GM21526 (cell line): ENCODE measurements around the gene CASTOR1.

ENCODE experiments used
- ATAC-seq: cut with Tn5 transposase; IDR thresholded peaks from one replicate; pipeline ENCODE4 v1.9.1; 2021; ENCODE audit warnings: moderate library complexity; ENCODE audit not compliant: unreplicated experiment, low FRiP score

The CASTOR1 gene

DNA sequence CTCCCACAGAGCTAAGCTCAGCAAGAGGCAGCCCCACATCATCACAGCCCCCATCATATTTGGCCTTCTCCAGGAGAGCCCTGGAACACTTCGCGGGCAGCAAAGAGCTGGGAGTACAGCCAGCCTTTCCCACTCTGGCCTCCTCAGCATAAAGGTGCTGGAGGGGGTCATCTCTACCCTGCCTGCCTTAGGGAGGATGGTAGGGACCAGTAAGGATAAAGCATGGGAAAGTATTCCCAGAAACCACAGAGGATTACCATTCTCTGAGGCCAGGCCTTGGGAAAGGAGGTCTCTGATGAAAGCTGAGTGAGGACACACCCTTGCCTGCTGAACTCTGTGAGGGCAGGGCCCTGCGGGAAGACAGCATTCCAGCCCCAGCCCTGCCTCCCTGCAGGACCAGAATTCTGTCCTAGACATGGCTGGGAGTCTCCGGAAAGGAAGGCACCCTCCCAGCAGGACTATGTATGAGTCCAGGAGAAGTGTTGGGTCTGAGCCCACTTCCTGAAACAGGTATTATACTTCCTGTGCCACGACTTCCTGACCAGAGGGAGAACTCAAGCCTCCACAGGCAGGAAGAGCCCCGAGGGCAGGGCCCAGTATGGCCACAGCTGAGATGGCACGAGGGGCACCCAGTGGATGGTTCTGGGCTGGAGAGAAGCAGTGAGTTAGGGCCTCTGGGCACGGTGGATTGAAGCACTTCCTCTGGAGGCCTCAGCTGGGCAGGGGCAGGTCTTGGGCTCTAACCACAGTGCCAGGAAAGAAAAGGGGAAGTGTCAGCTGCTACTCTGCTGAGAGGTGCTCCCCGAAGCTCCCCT lies 12.9 kb upstream of the CASTOR1 start:
- ATAC-seq, result no peak

DNA sequence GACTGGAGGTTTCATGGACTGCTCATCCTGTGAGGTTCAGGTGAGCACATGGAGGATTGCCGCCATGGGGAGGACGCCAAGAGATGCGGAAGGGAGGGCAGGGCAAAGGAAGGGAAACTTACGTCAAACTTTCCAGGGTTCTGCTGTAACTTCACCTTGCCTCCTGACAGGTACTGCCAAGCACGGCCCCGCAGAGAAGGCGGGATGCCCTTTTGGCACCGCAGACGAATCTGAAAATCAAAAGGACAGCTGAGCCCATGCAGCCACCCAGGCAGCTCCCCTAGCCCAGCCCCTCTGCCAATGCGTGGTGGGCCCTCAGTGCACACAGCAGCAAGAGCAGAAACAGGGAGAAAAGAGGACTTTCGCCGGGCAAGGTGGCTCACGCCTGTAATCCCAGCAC lies 10.0 kb upstream of the CASTOR1 start:
- ATAC-seq, result no peak

DNA sequence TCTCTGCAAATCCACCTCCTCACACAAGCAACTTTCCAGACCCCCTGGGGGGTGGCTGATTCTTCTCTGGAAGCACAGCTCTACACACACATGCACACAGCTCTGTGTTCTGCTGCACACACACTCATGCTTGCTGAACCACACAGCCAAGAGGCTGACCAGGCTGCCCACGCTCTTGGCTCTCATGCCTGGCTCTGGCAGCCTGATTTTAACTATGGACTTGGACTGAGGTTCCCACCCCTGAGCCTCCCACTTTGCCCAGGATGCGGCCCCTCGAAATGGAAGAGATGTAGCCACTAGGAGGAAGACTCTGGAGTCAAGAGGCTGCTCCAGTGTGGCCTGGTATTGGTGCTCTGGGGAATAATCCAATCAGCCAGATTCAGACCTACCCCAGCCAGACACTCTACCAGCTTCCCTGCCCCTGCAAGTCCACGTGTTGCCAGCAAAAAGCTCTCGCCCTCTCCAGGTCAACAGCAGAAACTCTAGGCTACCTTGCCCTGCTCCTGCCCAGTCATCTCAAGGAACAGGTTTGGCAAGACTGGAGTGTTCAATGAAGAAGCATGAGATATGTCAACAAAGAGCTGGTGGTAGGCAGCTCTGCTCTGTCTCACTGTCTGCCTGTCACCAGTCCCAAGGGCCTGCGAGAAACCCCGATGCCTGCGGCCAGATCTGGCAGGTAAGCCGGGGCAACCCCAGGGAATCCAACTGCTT lies 8.8 kb upstream of the CASTOR1 start:
- no peak for ATAC-seq

DNA sequence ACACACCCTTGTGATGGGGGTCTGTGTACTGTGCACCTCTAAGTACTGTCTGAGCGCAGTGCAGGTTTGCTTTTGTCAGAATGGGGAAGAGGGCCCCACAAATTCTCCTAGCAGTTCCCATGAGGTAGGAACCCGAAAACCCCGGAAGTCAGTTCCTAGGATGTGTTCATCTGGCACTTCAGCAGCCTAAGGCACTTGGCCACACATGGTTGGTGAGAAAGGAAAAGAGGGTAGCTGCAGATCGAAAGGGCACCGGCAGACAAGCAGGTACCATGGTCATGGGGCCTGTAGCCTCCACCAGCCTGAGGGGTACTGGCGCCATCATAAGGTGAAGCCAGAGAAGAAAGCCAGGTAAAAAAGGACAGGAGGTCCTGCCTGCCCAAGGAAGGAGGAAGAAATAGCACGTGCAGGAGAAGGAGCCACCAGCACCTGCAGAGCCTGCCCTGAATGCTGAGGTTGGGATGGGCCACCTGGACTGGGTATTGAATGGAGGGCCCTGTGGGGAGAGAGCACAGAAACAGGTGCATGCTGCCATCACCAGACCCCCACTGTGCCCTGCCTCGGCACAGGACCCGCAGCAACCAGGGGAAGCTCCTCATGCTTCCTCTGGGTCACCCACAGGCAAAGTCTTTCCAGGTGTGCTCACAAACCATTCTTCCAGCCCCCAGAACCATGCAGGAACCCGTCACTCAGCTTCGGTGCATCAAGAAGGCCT lies 8.1 kb upstream of the CASTOR1 start:
- no peak for ATAC-seq

DNA sequence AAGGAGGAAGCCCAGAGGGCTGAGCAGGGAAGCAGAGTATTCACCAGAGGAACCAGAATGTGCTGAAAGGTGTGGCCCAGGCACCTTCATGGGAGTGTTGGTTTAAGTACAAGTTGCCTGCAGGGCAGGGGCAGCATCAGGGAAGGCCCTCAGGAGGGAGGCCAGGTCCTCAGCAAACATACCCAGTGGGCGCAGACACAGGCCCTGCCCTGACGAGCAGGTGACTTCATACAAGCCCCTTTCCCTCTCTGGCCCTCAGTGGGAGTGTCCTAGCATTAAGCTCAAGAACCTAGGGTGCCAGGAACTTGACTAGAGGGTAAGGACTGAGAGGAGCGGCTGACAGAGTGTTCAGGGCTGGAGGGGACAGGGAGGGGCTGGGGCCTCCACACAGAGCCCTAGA lies 7.5 kb upstream of the CASTOR1 start:
- no peak for ATAC-seq

DNA sequence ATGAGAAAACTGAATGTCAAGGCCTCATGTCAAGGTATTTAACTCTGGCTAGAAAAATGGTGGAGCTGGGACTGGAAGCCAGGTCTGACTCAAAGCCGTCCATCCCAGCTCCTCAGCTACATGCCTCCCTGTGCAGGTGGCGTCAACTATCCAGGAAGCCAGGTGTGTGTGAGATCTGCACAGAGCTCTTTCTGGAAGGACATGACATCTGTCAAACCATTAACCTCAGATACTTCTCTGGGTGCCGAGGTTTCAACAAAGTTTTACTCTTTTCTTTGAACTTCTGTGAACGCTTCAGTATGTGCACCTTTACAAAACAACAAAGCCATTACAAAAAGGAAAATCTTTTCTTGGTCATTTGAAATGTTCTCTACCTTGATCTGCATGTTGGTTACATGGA lies 7.0 kb upstream of the CASTOR1 start:
- ATAC-seq, result no peak

DNA sequence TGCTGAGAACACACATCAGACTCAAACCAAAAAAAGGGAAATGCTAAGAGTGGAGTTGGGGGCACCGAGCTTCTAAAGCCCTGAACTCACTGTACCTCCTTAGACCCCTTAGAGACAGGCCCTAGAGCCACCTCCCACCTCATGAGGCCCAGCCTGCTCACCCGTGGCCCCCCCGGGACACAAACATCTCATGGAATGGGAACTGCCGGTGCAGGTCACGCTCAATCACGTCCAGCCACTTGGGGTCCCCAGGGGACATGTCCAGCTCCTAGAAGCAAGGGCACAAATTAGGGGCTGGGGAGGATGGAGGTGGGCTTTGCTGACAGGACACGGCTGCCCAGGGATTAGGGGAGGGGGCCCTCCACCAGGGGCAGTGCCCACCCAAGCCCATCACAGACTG lies 6.3 kb upstream of the CASTOR1 start:
- ATAC-seq, result no peak

DNA sequence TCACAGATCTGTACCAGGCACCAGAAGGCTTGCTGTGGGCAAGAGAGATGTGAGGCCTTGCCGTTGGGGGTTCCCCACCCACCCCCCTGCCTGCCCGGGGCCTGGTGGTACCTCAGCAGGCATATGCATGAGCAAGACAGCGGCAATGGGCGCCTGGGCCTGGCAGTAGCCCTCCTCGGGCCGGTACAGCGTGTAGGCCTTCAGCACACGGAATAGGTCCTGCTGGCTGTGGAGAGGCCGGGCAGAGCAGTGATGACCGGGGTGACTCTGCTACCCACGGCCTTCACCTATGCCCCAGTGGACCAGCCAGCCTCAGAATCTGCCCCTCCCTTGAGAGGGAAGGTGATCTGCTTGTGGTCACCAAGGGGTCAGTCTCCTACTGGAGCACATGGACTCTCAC lies 5.5 kb upstream of the CASTOR1 start:
- ATAC-seq, result no peak

DNA sequence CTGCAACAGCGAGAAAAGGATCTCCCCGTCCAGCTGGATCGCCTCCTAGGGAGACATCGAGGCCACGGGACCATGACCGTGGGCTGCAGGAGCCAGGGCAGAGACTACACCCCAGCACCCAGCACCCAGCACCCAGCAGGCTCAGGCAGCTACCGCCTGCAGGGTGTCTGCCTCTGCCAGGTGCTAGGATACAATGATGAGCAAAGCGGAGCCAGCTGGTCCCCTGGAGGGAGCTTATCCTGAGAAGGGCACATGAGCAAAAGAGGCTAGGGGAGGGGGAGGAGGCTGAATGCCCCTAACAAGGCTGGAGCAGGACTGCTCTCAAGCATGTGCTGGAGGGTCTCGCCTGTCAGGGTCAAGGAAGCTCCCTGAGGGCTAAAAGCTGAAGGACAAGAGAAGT lies 4.8 kb upstream of the CASTOR1 start:
- ATAC-seq, result no peak

DNA sequence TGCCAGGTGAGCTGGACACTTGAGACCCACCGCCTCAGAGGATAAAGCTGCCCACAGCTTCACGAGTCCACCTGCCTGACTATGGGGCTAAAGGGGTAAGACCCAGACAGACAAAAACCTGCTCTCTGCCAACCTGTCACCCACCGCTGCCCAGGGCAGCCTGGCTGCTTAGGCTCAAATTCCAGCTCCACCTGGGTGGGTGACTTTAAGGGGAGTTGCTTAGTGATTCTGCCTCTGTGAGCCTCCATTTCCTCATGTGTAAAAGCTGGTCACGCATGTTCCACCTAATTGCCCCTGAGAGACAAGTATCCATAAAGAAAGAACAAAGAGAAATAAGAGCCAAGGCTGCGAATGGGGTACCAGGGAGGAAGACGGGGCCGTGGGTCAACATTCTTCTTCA lies 3.7 kb upstream of the CASTOR1 start:
- ATAC-seq, result no peak

DNA sequence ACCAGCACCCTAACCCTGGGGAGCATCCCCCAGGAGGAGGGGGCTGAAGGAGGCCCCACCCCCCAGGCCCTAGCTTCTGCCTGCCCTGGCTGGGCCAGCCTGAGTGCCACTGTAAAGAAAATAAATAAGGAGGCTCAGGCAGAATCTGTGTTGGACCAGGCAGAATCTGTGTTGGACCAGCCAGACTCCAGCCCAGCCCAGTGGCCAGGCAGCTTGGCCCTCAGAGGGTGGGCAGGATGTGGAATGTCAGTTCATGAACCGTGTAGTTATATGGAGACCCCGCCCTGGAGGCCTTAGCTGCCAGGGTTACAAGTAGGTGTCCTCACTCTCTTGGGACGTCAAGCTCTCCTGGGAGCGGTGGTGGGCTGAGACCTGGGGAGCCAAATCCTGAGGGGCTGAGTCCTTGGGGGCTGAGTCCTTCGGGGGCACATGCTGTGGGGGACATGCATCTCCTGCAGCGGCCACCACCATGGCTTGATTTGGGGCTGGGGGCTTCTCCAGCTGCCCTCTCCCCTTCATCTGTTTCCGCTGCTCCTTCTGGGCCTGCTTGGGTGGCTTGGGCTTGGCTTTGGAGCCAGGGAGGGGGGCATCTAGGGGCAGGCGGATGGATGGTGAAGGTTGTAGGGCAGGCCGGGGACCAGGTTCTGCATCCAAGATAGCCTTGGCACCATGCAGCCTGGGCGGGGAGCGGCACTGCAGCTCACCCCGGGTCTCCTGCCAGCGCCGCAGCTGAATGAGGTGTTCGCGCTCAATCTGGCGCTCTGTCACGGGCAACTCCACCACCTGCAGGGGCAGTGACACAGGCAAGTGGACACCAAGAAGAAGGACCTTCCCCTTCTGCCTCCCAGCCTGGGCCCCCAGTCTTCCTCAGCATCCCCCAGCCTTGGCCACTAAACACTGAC lies 3.0 kb upstream of the CASTOR1 start:
- ATAC-seq, result no peak

DNA sequence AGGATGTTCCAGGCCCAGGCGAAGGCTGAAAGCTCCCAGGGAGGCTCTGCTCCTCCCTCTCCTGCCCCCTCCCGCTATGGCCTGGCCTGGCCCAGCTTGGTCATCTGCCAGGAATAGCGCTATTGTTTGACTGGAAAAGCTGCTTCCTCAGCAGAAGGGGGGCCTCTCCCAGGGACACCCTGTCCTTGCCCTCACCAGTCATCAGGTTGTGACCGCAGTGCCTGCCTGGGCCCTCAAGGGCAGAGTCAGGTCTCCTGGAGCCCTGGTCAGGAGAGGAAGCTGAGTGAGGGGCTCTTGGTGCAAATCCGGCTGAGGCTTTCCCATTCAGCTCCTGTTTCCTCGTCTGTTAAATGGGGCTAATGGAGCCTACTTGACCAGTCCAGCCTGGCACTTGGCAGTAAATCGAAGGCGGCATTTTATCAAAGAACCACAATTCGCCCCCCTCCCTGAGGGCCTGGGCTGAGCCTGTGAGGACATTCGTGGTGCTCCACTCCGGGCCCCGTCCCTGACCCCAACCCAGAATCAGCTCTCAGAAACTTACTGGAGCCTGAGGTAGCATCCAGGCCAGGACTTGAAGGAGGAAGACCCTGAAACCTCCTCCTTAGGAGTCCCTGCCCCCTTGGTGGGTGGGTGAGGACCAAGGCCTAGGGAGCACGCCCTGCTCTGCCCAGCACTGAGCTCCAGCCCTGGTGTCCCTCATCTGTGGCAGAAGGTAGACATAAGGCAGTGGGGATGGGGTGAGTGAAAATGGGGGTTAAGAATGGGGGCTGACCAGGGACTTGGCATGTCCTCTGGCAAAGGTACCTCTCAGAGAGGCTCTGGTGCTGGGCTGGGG lies 2.0 kb upstream of the CASTOR1 start:
- no peak for ATAC-seq

DNA sequence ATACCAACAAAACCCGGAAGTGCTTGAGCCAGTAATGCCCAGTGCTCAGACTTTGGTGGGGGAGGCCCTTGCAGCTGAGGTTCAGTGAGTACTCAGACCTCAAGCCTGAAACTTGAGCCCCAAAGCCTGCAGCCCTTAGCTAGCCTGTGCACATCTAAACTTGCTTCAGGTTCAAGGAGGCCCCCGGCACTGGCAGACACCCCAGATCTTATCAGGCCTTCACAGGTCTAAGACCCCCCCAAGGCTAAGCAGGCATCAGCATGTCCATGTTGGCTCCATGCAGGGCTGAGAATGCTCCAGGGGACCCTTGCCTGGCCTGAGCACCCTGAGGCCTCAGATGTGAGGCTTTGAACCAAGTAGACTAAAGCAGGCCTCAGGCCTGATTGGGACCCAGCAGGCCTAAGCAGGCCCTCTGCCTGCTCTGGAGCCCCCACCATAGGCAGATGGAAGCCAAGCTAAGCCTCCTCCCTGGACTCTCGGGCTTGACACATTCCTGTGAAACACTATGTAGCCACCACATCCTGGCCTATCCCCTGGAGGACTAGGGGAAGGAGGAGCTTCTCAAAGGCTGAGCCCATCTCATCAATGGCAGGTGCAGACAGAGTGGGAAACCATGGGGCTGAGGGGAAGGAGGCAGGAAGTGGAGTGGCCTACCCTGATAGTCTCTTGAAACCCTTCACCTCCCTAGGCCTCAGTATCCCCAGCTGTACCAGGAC lies 1.2 kb upstream of the CASTOR1 start:
- no peak for ATAC-seq

DNA sequence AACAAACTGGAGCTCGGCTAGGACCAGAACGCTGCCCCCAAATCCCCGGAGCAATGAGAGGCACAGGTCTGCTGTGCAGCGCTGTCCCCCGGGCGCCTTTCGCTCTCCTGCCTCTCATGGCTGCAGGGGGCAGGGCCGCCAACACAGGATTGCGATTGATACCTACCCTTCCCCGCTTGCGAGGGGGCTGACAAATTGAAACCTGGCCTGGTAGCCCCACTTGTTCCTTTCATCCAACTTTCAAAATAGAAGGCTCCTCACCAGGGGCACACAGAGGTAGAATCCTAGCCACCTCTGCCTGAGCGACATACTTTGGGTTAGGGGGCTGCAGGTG lies 642 bp upstream of the CASTOR1 start:
- no peak for ATAC-seq

DNA sequence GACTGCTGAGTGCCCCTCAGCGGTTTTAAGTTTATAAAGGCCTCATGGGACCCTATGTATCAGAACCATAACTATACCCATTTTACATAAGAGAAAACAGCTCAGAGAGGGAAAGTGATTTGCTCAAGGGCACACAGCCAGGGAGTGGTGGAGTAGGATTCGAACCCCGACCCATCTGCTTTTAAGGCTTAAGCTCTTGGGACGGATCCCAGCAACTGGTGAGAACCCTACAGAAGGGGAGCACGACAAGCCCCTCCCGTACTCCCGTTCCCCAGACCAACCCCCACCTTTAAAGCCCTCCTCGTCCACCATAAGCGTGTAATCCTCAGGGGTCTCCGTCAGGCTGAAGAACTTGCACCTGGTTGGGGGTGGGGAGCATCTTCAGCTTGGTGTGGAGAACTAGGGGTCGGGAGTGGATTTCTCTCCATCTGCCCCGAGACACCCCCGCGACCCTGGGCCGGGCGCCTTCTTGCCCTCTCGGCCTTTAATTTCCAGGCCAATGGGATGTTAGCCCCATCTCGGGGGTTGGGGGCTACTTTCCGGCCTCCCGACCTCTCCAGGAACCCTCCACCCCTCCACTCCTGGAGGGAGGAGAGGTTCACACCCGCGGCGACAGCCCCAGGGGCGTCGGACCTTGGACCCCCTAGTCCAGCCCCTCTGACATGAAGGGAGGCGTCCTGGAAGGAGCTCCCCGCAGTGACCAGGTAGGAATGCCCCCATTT lies 725 bp downstream of the CASTOR1 start:
- no peak for ATAC-seq

DNA sequence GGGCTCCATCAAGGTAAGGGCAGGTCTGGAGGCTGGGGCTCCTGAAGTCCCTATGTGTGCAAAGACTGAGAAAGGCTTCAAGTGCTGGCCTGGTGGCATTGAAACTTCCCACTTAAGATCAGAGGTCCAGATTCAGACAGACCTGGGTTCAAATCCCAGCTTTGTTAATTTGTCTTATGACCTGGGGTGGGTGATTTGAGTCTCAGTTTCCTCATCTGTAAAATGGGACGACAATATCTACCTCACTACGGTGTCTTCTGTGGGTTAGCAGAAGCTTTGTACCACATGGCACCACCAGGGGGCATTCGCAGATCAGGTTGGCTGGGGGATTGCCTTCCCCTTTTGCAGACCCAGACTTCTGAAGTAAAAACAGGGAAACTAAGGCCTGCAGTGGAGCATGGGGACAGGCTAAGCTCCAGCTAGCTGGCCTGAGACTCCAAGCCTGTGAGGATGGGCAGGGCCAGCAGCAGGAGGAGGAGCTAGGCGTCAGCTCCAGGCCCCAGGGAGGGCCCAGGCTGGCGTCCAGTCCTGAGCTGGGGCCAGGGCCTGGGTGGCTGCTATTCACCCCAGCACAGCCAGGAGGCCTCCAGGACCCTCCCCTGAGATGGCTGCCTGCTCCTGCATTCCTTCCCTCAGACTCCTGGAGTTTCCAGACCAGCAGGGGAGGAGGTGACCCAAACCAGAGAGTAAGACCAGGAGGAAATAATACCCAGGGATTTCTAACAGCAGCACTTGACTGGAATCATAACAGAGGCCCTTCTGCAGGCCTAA lies 1.5 kb downstream of the CASTOR1 start:
- ATAC-seq, result no peak

DNA sequence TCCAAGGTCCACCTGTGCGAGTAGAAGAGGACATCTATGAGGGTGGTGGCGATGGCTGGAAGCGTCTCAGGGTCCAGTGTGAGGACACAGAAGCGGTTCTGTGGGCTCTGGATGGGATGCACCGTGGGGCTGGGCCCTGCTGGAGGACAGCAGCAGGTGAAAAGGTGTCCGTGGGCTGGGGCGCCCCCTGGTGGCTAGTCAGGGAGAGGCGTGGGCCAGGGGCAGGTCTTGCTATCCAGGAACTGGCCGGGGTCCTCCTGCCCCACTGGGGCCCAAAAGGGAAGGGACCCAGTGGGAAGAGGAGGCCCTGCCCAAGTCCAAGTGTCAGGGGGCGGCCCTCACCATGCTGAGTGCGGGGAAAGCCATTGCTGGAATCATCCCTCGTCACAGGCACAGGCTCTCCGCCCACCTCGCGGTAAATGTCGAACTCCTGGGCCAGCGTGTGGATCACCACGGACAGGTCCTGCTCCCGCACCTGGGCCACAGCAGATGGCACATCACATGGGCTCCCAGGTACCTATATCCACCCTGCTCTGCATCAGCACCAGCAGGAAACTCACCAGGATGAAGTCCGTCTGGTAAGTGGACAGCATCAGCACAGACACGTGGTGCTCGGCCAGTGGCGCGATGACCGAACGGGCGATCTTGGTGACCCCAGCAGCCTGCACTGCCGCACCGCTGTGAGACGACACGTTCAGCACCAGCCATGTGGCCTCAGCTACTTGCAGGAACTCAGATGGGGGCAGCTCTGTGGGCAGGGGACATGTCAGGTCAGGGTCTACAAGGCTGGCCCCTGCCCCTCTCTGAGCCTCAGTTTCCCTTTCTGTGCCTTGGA lies 2.3 kb downstream of the CASTOR1 start:
- ATAC-seq, result no peak
